CD14-positive monocyte (primary cell): ENCODE results near the gene ITPK1. TPM values are rescaled to one million over a fixed set of nuclear protein-coding genes. Genes with fewer than 3 reads are reported as not detected.
A peak's percentile ranks its signal among the peaks of the same experiment; 100 is the strongest.

Source experiments
- DNase-seq, 3 donors: peaks; one replicate each; pipeline ENCODE4 v3.0.0-alpha.2; 2011 to 2022
- H2AFZ ChIP-seq: 2 replicates; pipeline ENCODE4 v1.6.0; 2012; ENCODE audit warnings: mild to moderate bottlenecking, low read depth, low read length, inconsistent platforms; ENCODE audit not compliant: insufficient read depth, poor library complexity, severe bottlenecking
- H3K27ac ChIP-seq, 2 donors: 1 replicate in 1 of 2; 2 replicates in 1 of 2; pipeline ENCODE4 v1.5.1; 2012 to 2013; ENCODE audit warnings: low read length in 2 of 2, control low read depth in 1 of 2, inconsistent platforms in 1 of 2, low read depth in 1 of 2, mild to moderate bottlenecking in 1 of 2
- H3K27me3 ChIP-seq, 2 donors: one replicate each; pipeline versions ENCODE4 v1.6.0 to v1.6.1; 2011 to 2013; ENCODE audit warnings: low read length in 2 of 2; ENCODE audit not compliant: control insufficient read depth in 2 of 2, insufficient read depth in 2 of 2
- H3K36me3 ChIP-seq, 2 donors: replicated peaks in 1 of 2; 1 replicate in 1 of 2; 2 replicates in 1 of 2; pipeline versions ENCODE4 v1.5.1 to v1.6.1; 2012 to 2013; ENCODE audit warnings: low read length in 2 of 2, control low read depth in 1 of 2, inconsistent platforms in 1 of 2, mild to moderate bottlenecking in 1 of 2; ENCODE audit not compliant: insufficient read depth in 2 of 2, control insufficient read depth in 1 of 2
- H3K4me1 ChIP-seq, 2 donors: 1 replicate in 1 of 2; 2 replicates in 1 of 2; pipeline versions ENCODE4 v1.5.1 to v1.6.1; 2012 to 2013; ENCODE audit warnings: low read length in 2 of 2, control low read depth in 1 of 2, inconsistent platforms in 1 of 2, mild to moderate bottlenecking in 1 of 2, moderate library complexity in 1 of 2; ENCODE audit not compliant: insufficient read depth in 2 of 2, control insufficient read depth in 1 of 2
- H3K4me2 ChIP-seq: replicated peaks from 2 replicates; pipeline ENCODE3; 2012; ENCODE audit warnings: low read length, moderate library complexity, mild to moderate bottlenecking; ENCODE audit not compliant: poor library complexity, severe bottlenecking; ENCODE audit errors: extremely low read depth
- H3K4me3 ChIP-seq, 3 experiments: fragments of 200-600 bp in 1 of 3; sonication (generic) in 1 of 3; replicated peaks in 1 of 3; 1 replicate in 2 of 3; 2 replicates in 1 of 3; pipeline ENCODE4 v1.5.1; 2011 to 2013; ENCODE audit warnings: low read length in 3 of 3, mild to moderate bottlenecking in 3 of 3, control low read depth in 2 of 3, low read depth in 2 of 3, inconsistent platforms in 1 of 3, moderate library complexity in 1 of 3
- H3K79me2 ChIP-seq: 2 replicates; pipeline ENCODE4 v1.6.0; 2012; ENCODE audit warnings: mild to moderate bottlenecking, control low read depth, inconsistent platforms, low read length, moderate library complexity; ENCODE audit not compliant: insufficient read depth
- H3K9ac ChIP-seq: 2 replicates; pipeline ENCODE4 v1.6.0; 2017; ENCODE audit warnings: low read length, mild to moderate bottlenecking; ENCODE audit not compliant: insufficient read depth, poor library complexity, severe bottlenecking
- H3K9me3 ChIP-seq, 2 donors: replicated peaks in 1 of 2; 1 replicate in 1 of 2; 2 replicates in 1 of 2; pipeline versions ENCODE4 v1.5.1 to v1.6.1; 2012 to 2013; ENCODE audit warnings: low read length in 2 of 2, control low read depth in 1 of 2; ENCODE audit not compliant: control insufficient read depth in 1 of 2, insufficient read depth in 1 of 2
- H4K20me1 ChIP-seq: 2 replicates; pipeline ENCODE4 v1.6.0; 2012; ENCODE audit warnings: mild to moderate bottlenecking, low read length, control low read depth, moderate library complexity; ENCODE audit not compliant: insufficient read depth
- H3K27ac Mint-ChIP-seq, 7 donors: one replicate each; pipeline ENCODE4 v1.8.0; 2020; ENCODE audit warnings: mild to moderate bottlenecking in 7 of 7, mixed read lengths in 7 of 7, moderate library complexity in 6 of 7, inconsistent platforms in 2 of 7
- H3K27me3 Mint-ChIP-seq, 3 donors: one replicate each; pipeline ENCODE4 v1.8.0; 2021 to 2022; ENCODE audit warnings: low read depth in 3 of 3, mild to moderate bottlenecking in 3 of 3, mixed read lengths in 3 of 3, moderate library complexity in 3 of 3, inconsistent platforms in 1 of 3
- H3K36me3 Mint-ChIP-seq, 2 donors: one replicate each; pipeline ENCODE4 v1.8.0; 2020; ENCODE audit warnings: mixed read lengths in 2 of 2, inconsistent platforms in 1 of 2, mild to moderate bottlenecking in 1 of 2
- H3K4me1 Mint-ChIP-seq: one replicate; pipeline ENCODE4 v1.8.0; 2020; ENCODE audit warnings: mild to moderate bottlenecking, mixed read lengths
- H3K4me3 Mint-ChIP-seq, 2 donors: one replicate each; pipeline ENCODE4 v1.8.0; 2020; ENCODE audit warnings: mild to moderate bottlenecking in 2 of 2, mixed read lengths in 2 of 2, moderate library complexity in 1 of 2
- H3K9me3 Mint-ChIP-seq, 7 donors: one replicate each; pipeline ENCODE4 v1.8.0; 2020 to 2022; ENCODE audit warnings: mixed read lengths in 7 of 7, mild to moderate bottlenecking in 6 of 7, moderate library complexity in 6 of 7, inconsistent platforms in 2 of 7
- WGBS: methylation state at CpG from one replicate; pipeline ENCODE4 v1.1.5; 2013; ENCODE audit warnings: missing lambda C conversion rate; ENCODE audit not compliant: insufficient coverage; 5-methylcytosine and 5-hydroxymethylcytosine counted together
- intact Hi-C, 2 donors: fragments of 100-400 bp; cut with micrococcal nuclease; formaldehyde crosslinking; loops; one replicate each; pipeline versions ENCODE4 v1.15.0 to v1.15.1; 2023
- polyA plus RNA-seq, 3 donors: library from polyadenylated mRNA; depleted of rRNA in 1 of 3; unstranded in 2 of 3; stranded (reverse) in 1 of 3; fragments of 300-500 nt in 2 of 3; fragments of >200 nt in 1 of 3; fragmentation: Illumina TruSeq in 2 of 3; gene quantifications; 1 replicate in 2 of 3; 2 replicates in 1 of 3; pipeline ENCODE4 v1.2.3, GENCODE V29; 2012 to 2021
- TF ChIP-seq, protein P1 (sequence below): fragments of 200-600 bp; IDR thresholded peaks from one replicate; pipeline ENCODE4 v1.8.0; 2022; ENCODE audit warnings: antibody characterized with exemption, mild to moderate bottlenecking

Gene ITPK1
- polyA plus RNA-seq, 3 donors: 57.1 to 144 (median 63.0) TPM

DNA sequence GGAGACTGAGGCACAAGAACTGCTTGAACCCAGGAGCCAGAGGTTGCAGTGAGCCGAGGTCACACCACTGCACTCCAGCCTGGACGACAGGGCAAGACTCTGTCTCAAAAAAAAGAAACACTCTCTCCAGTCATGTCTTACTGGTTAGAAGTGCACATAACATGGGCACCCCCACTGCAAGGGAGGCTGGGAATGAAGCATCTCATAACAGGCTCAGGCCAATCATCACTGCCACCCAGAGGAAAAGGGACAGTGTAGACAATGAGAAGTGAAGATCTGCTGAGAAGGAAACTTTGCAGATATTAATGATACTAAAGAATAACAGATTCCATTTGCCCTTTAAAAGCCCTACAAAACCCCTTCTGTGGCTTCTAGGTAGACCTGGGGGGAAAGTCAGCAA is 66.9 kb downstream of the ITPK1 start:
- no peak overlapping the region for H3K4me2 ChIP-seq
- peak overlapping the region in 2 of 7 donors; percentile 18 to 63 for H3K27ac Mint-ChIP-seq

DNA sequence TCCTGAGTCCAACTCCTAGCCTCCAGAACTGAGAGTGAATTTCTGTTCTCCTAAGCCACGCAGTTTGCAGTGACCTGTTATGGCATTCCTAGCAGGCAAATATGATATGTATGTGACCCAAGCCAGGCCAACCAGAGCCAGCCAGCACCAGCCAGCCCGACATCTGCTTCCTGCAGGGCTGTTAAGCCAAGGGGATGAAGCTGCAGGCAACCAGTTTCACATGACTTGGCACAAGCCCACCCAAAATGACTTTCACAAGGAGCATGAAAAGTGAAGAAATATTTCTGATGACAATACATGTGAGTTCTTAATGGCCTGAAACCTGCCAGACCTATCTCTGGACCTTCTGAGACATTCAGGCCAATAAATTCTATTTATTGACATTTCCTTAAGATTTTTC is 68.1 kb downstream of the ITPK1 start:
- Histone ChIP-seq H3K9me3 (no peaks in the 10 kb centered on the region), H3K27ac (no peak overlapping the region), H3K4me1 (peaks cover 47 to 53% of the 10 kb centered on the region in 2 donors), H3K4me2 (no peak overlapping the region), H4K20me1 (peaks cover 89% of the 10 kb centered on the region), H2AFZ (no peak overlapping the region), H3K79me2 (peaks cover 76% of the 10 kb centered on the region), H3K36me3 (peaks cover 17 to 57% of the 10 kb centered on the region in 2 donors), H3K27me3 (no peaks in the 10 kb centered on the region), H3K4me3 (no peak overlapping the region), H3K9ac (no peak overlapping the region)
- 0% methylated on average over 1 of the region's 2 CpGs for WGBS
- no peak for DNase-seq
- Mint-ChIP-seq H3K27me3 (peaks cover 0 to 3% (median 2%) of the 10 kb centered on the region in 3 donors), H3K4me3 (no peak overlapping the region), H3K4me1 (peaks cover 62% of the 10 kb centered on the region), H3K9me3 (no peaks in the 10 kb centered on the region), H3K36me3 (peaks cover 36 to 65% of the 10 kb centered on the region in 2 donors), H3K27ac (peak overlapping the region in 2 of 7 donors; percentile 25 to 42)
- intact Hi-C loops: no loop called here
- TF ChIP-seq, protein P1, sequence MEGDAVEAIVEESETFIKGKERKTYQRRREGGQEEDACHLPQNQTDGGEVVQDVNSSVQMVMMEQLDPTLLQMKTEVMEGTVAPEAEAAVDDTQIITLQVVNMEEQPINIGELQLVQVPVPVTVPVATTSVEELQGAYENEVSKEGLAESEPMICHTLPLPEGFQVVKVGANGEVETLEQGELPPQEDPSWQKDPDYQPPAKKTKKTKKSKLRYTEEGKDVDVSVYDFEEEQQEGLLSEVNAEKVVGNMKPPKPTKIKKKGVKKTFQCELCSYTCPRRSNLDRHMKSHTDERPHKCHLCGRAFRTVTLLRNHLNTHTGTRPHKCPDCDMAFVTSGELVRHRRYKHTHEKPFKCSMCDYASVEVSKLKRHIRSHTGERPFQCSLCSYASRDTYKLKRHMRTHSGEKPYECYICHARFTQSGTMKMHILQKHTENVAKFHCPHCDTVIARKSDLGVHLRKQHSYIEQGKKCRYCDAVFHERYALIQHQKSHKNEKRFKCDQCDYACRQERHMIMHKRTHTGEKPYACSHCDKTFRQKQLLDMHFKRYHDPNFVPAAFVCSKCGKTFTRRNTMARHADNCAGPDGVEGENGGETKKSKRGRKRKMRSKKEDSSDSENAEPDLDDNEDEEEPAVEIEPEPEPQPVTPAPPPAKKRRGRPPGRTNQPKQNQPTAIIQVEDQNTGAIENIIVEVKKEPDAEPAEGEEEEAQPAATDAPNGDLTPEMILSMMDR: no peak

More for the DNA sequence above, 66.9 kb downstream of the ITPK1 start:
- Histone ChIP-seq H4K20me1 (peaks cover 87% of the 10 kb centered on the region), H3K27ac (no peak overlapping the region), H2AFZ (no peak overlapping the region), H3K36me3 (peaks cover 18 to 63% of the 10 kb centered on the region in 2 donors), H3K79me2 (peaks cover 73% of the 10 kb centered on the region), H3K27me3 (no peaks in the 10 kb centered on the region), H3K9ac (no peak overlapping the region), H3K9me3 (no peaks in the 10 kb centered on the region), H3K4me1 (peaks cover 38 to 43% of the 10 kb centered on the region in 2 donors), H3K4me3 (no peak overlapping the region)
- 100% methylated on average over 2 of the region's 2 CpGs for WGBS
- Mint-ChIP-seq H3K9me3 (no peaks in the 10 kb centered on the region), H3K4me1 (peaks cover 54% of the 10 kb centered on the region), H3K27me3 (peaks cover 0 to 3% (median 2%) of the 10 kb centered on the region in 3 donors), H3K36me3 (peaks cover 36 to 68% of the 10 kb centered on the region in 2 donors), H3K4me3 (no peak overlapping the region)
- intact Hi-C loops: no loop called here
- no peak for DNase-seq
- TF ChIP-seq, protein P1: no peak
